ENCODE measurements around the gene SFRP2. TPM values are rescaled to one million over a fixed set of nuclear protein-coding genes. Genes with fewer than 3 reads are reported as not detected.
A peak's percentile ranks its signal among the peaks of the same experiment; 100 is the strongest.

Gene SFRP2
- total and polyA plus RNA-seq, 7 experiments from 2014 or later: not detected

DNA sequence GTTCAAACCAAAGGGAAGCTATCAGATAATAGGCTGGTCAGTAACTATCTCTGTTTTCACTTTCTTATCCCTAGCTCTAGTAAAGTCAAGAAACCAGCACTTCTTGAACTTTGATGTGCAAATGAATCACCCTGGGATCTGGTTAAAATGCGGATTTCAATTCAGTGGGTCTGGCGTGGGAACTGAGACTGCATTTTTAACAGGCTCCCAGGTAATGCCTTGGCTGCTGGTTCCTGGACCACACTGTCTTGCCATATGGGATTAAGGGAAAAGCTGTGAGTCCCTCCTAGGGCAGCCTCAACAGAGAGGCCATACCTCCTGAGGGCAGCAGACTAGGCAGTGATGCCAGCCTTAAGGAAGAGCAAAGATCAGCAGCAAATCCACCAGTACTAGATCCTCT, 30.7 kb downstream of the SFRP2 start:
- Histone ChIP-seq H3K27ac (ENCODE audit: low read depth, low read length) (no peak overlapping the region), H3K36me3 (ENCODE audit: control insufficient read depth in 2 of 3, insufficient read depth in 3 of 3, low read length in 3 of 3) (no peaks in the 10 kb centered on the region), H3K27me3 (ENCODE audit: control insufficient read depth in 2 of 2, insufficient read depth in 2 of 2, low read length in 2 of 2) (no peaks in the 10 kb centered on the region), H3K9me3 (ENCODE audit: control insufficient read depth in 2 of 3, low read length in 3 of 3) (no peaks in the 10 kb centered on the region), H3K4me3 (ENCODE audit: low read length) (no peak overlapping the region), H3K4me1 (ENCODE audit: control insufficient read depth in 2 of 2, insufficient read depth in 2 of 2, low read length in 2 of 2) (peaks cover 0 to 32% of the 10 kb centered on the region in 2 donors)
- Mint-ChIP-seq H3K4me3 (peak overlapping the region; percentile 25 to 91 (median 84)), H3K36me3 (peaks cover 0 to 5% (median 0%) of the 10 kb centered on the region in 5 donors), H3K4me1 (peaks cover 6 to 81% (median 68%) of the 10 kb centered on the region in 7 donors), H3K9me3 (peaks cover 0 to 5% (median 0%) of the 10 kb centered on the region in 11 donors), H3K27me3 (peaks cover 0 to 62% (median 9%) of the 10 kb centered on the region in 5 donors), H3K27ac (peak overlapping the region in 8 of 9 donors; percentile 68 to 95 (median 90))
- ChIA-PET CTCF (interaction anchor here (1.1 kb wide), 1 partner anchor 32 kb away, joined by 3 read pairs; no protein-coding TSS in a partner anchor), POLR2A (no interaction called here)
- no peak for ATAC-seq
- no peak for DNase-seq
- intact Hi-C loops (cut with micrococcal nuclease): loop anchor here in 1 of 2 donors (10.0 kb wide), 1 partner anchor 293 kb away; the partner anchor contains the start of gene TMEM131L

GRCh38 chr4:153757407-153757806, 31.5 kb downstream of the SFRP2 start:
- peaks cover 6 to 86% (median 70%) of the 10 kb centered on the region in 7 donors for H3K4me1 Mint-ChIP-seq
- no peaks in the 10 kb centered on the region for H3K27me3 ChIP-seq (ENCODE audit: control insufficient read depth in 2 of 2, insufficient read depth in 2 of 2, low read length in 2 of 2)
- peaks cover 0 to 5% (median 0%) of the 10 kb centered on the region in 11 donors for H3K9me3 Mint-ChIP-seq
- no peaks in the 10 kb centered on the region for H3K36me3 ChIP-seq (ENCODE audit: control insufficient read depth in 2 of 3, insufficient read depth in 3 of 3, low read length in 3 of 3)
- peaks cover 0 to 5% (median 0%) of the 10 kb centered on the region in 5 donors for H3K36me3 Mint-ChIP-seq
- ChIA-PET POLR2A (no interaction called here), CTCF (interaction anchor here (0.5 to 1.1 kb wide), 2 partner anchors 32 to 157 kb away, joined by 3 to 4 read pairs; no protein-coding TSS in a partner anchor)
- peaks cover 0 to 58% (median 9%) of the 10 kb centered on the region in 5 donors for H3K27me3 Mint-ChIP-seq
- H3K9me3 ChIP-seq (ENCODE audit: control insufficient read depth in 2 of 3, low read length in 3 of 3): no peaks in the 10 kb centered on the region
- H3K4me3 ChIP-seq (ENCODE audit: low read length): no peak overlapping the region
- intact Hi-C loops (cut with micrococcal nuclease): loop anchor here in 1 of 2 donors (10.0 kb wide), 1 partner anchor 293 kb away; the partner anchor contains the start of gene TMEM131L
- no peak for DNase-seq
- no peak overlapping the region for H3K27ac ChIP-seq (ENCODE audit: low read depth, low read length)
- H3K4me3 Mint-ChIP-seq: peak overlapping the region in 6 of 10 donors; percentile 7 to 91 (median 54)
- peak overlapping the region in 8 of 9 donors; percentile 85 to 96 (median 92) for H3K27ac Mint-ChIP-seq
- ATAC-seq: no peak
- peaks cover 0 to 32% of the 10 kb centered on the region in 2 donors for H3K4me1 ChIP-seq (ENCODE audit: control insufficient read depth in 2 of 2, insufficient read depth in 2 of 2, low read length in 2 of 2)

- H3K27me3 ChIP-seq (ENCODE audit: control insufficient read depth in 2 of 2, insufficient read depth in 2 of 2, low read length in 2 of 2): no peaks in the 10 kb centered on the region
- no peak overlapping the region for H3K4me3 ChIP-seq (ENCODE audit: low read length)
- H3K4me1 Mint-ChIP-seq: peaks cover 8 to 70% (median 57%) of the 10 kb centered on the region in 7 donors
- CTCF ChIA-PET: interaction anchor here (1.0 kb wide), 1 partner anchor 31 kb away, joined by 3 read pairs; no protein-coding TSS in a partner anchor
- peaks cover 0 to 49% (median 0%) of the 10 kb centered on the region in 5 donors for H3K27me3 Mint-ChIP-seq
- ATAC-seq: peak; percentile 62
- POLR2A ChIA-PET: no interaction called here
- peak overlapping the region; percentile 69 for H3K27ac ChIP-seq (ENCODE audit: low read depth, low read length)
- intact Hi-C loops (cut with micrococcal nuclease): loop anchor here in 1 of 2 donors (10.0 kb wide), 1 partner anchor 290 kb away; the partner anchor contains the start of gene TMEM131L
- no peaks in the 10 kb centered on the region for H3K36me3 ChIP-seq (ENCODE audit: control insufficient read depth in 2 of 3, insufficient read depth in 3 of 3, low read length in 3 of 3)
- H3K27ac Mint-ChIP-seq: peak overlapping the region in 8 of 9 donors; percentile 85 to 98 (median 94)
- no peaks in the 10 kb centered on the region for H3K9me3 ChIP-seq (ENCODE audit: control insufficient read depth in 2 of 3, low read length in 3 of 3)
- peak in 7 of 9 donors; percentile 21 to 71 (median 57) for DNase-seq
- H3K36me3 Mint-ChIP-seq: peaks cover 0 to 5% (median 0%) of the 10 kb centered on the region in 5 donors
- peak overlapping the region in 9 of 10 donors; percentile 38 to 82 (median 62) for H3K4me3 Mint-ChIP-seq
- peaks cover 0 to 5% (median 0%) of the 10 kb centered on the region in 11 donors for H3K9me3 Mint-ChIP-seq
- H3K4me1 ChIP-seq (ENCODE audit: control insufficient read depth in 2 of 2, insufficient read depth in 2 of 2, low read length in 2 of 2): peaks cover 0 to 25% of the 10 kb centered on the region in 2 donors
Measured at GRCh38 chr4:153755186-153755585, 33.7 kb downstream of the SFRP2 start.

- DNase-seq (peak; percentile 37 to 78 (median 64)), ATAC-seq (peak; percentile 82)
- H3K4me3 ChIP-seq (ENCODE audit: low read length): no peak overlapping the region
- Mint-ChIP-seq H3K36me3 (peaks cover 0 to 23% (median 6%) of the 10 kb centered on the region in 5 donors), H3K4me1 (peaks cover 4 to 31% (median 17%) of the 10 kb centered on the region in 7 donors), H3K4me3 (no peak overlapping the region), H3K27ac (peak overlapping the region in 2 of 9 donors; percentile 26 to 45), H3K27me3 (peaks cover 0 to 32% (median 0%) of the 10 kb centered on the region in 5 donors), H3K9me3 (peaks cover 0 to 2% (median 0%) of the 10 kb centered on the region in 11 donors)
- no peaks in the 10 kb centered on the region for H3K27me3 ChIP-seq (ENCODE audit: control insufficient read depth in 2 of 2, insufficient read depth in 2 of 2, low read length in 2 of 2)
- peaks cover 0 to 12% of the 10 kb centered on the region in 2 donors for H3K4me1 ChIP-seq (ENCODE audit: control insufficient read depth in 2 of 2, insufficient read depth in 2 of 2, low read length in 2 of 2)
- no peaks in the 10 kb centered on the region for H3K36me3 ChIP-seq (ENCODE audit: control insufficient read depth in 2 of 3, insufficient read depth in 3 of 3, low read length in 3 of 3)
- H3K27ac ChIP-seq (ENCODE audit: low read depth, low read length): no peak overlapping the region
- intact Hi-C loops (cut with micrococcal nuclease): loop anchor here (1.0 to 10.0 kb wide), 12 partner anchors 65 to 668 kb away; partner anchors contain the start of genes MND1 (in 1 of the 2) and TMEM131L (in 1 of the 2)
- ChIA-PET POLR2A (interaction anchor here (1.0 to 1.2 kb wide), 3 partner anchors 66 to 321 kb away, joined by 3 to 4 read pairs (median 3); partner anchors contain the start of gene TLR2), CTCF (interaction anchor here (0.7 to 3.1 kb wide), 20 partner anchors 9 to 608 kb away, joined by 3 to 28 read pairs (median 4); no protein-coding TSS in a partner anchor)
- H3K9me3 ChIP-seq (ENCODE audit: control insufficient read depth in 2 of 3, low read length in 3 of 3): no peaks in the 10 kb centered on the region
Measured at GRCh38 chr4:153750197-153750817, 38.6 kb downstream of the SFRP2 start.

DNA sequence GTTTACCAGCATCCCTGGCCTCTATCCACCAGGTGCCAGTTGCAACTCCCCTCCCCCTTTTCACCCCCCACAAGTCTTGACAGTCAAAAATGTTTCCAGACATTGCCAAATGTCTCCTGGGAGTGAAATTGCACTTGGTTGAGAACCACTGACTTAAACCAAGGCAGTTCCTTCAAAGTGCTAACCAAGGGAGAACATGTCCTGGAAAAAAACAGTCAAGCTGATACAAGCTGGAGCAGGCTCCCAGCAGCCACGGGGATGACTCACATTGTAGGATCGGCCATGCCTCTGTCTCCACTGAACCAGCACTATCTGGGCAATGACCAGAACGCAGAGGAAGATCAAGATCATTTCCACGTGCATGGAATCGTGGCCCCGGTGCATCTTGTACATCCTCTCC, 40.5 kb downstream of the SFRP2 start:
- H3K9me3 Mint-ChIP-seq: no peaks in the 10 kb centered on the region
- H3K27me3 Mint-ChIP-seq: peaks cover 0 to 28% (median 0%) of the 10 kb centered on the region in 5 donors
- H3K4me1 Mint-ChIP-seq: peaks cover 0 to 15% (median 5%) of the 10 kb centered on the region in 7 donors
- intact Hi-C loops (cut with micrococcal nuclease): no loop called here
- POLR2A ChIA-PET: interaction anchor here (0.6 kb wide), 1 partner anchor 403 kb away, joined by 3 read pairs; no protein-coding TSS in a partner anchor
- H3K27ac ChIP-seq (ENCODE audit: low read depth, low read length): no peak overlapping the region
- no peaks in the 10 kb centered on the region for H3K27me3 ChIP-seq (ENCODE audit: control insufficient read depth in 2 of 2, insufficient read depth in 2 of 2, low read length in 2 of 2)
- no peaks in the 10 kb centered on the region for H3K4me1 ChIP-seq (ENCODE audit: control insufficient read depth in 2 of 2, insufficient read depth in 2 of 2, low read length in 2 of 2)
- DNase-seq (no peak), ATAC-seq (no peak)
- peaks cover 0 to 32% (median 7%) of the 10 kb centered on the region in 5 donors for H3K36me3 Mint-ChIP-seq
- H3K27ac Mint-ChIP-seq: no peak overlapping the region
- no peak overlapping the region for H3K4me3 ChIP-seq (ENCODE audit: low read length)
- no peak overlapping the region for H3K4me3 Mint-ChIP-seq
- H3K9me3 ChIP-seq (ENCODE audit: control insufficient read depth in 2 of 3, low read length in 3 of 3): no peaks in the 10 kb centered on the region
- H3K36me3 ChIP-seq (ENCODE audit: control insufficient read depth in 2 of 3, insufficient read depth in 3 of 3, low read length in 3 of 3): no peaks in the 10 kb centered on the region
- CTCF ChIA-PET: interaction anchor here (0.7 to 3.1 kb wide), 3 partner anchors 101 to 115 kb away, joined by 3 to 28 read pairs (median 4); no protein-coding TSS in a partner anchor

DNA sequence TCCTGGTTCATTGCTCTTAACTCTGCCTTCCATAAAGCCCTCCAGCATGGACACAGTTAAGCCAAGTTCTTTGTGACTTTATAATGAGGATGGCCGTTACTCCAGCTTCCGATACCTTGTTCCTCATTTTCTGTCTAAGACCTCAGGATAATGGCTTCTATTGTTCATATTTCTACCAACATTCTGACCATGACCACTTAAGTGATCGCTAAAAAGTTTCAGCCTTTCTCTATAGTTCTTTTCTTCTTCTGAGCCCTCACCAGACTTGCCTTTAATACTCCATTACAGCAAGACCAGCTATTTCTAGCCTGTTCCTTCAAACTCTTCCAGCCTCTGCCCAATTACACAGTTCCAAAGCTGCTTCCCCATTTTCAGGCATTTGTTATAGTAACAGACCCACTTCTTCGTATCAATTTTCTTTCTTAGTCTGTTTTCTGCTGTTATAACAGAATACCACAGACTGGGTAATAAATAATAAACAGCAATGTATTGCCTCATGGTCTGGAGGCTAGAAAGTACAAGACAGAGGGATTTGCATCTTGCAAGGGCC, 41.4 kb downstream of the SFRP2 start:
- DNase-seq: no peak
- H3K36me3 Mint-ChIP-seq: peaks cover 0 to 39% (median 14%) of the 10 kb centered on the region in 5 donors
- no peak overlapping the region for H3K27ac Mint-ChIP-seq
- POLR2A ChIA-PET: no interaction called here
- Histone ChIP-seq H3K36me3 (ENCODE audit: control insufficient read depth in 2 of 3, insufficient read depth in 3 of 3, low read length in 3 of 3) (no peaks in the 10 kb centered on the region), H3K4me1 (ENCODE audit: control insufficient read depth in 2 of 2, insufficient read depth in 2 of 2, low read length in 2 of 2) (no peaks in the 10 kb centered on the region), H3K27ac (ENCODE audit: low read depth, low read length) (no peak overlapping the region), H3K4me3 (ENCODE audit: low read length) (no peak overlapping the region), H3K27me3 (ENCODE audit: control insufficient read depth in 2 of 2, insufficient read depth in 2 of 2, low read length in 2 of 2) (no peaks in the 10 kb centered on the region), H3K9me3 (ENCODE audit: control insufficient read depth in 2 of 3, low read length in 3 of 3) (no peaks in the 10 kb centered on the region)
- intact Hi-C loops (cut with micrococcal nuclease): no loop called here
- CTCF ChIA-PET: interaction anchor here (1.3 kb wide), 1 partner anchor 104 kb away, joined by 3 read pairs; no protein-coding TSS in a partner anchor
- peaks cover 0 to 28% (median 0%) of the 10 kb centered on the region in 5 donors for H3K27me3 Mint-ChIP-seq
- H3K9me3 Mint-ChIP-seq: no peaks in the 10 kb centered on the region
- ATAC-seq: no peak
- no peak overlapping the region for H3K4me3 Mint-ChIP-seq
- peaks cover 0 to 7% (median 5%) of the 10 kb centered on the region in 7 donors for H3K4me1 Mint-ChIP-seq

All from naive thymus-derived CD4-positive, alpha-beta T cell (primary cell).